DND-41 (cell line): ENCODE measurements around the gene FOCAD.
"Not testable (repeated sequence)": the region's sequence is repeated elsewhere in the genome, so short reads cannot be mapped to it uniquely, and the experiment has no call there.

Experiments used
- CTCF ChIP-seq: IDR thresholded peaks from 2 replicates; pipeline ENCODE4 v1.5.1; 2012; ENCODE audit warnings: borderline replicate concordance, low read length, moderate library complexity, mild to moderate bottlenecking; ENCODE audit not compliant: poor library complexity, severe bottlenecking; ENCODE audit errors: extremely low read depth
- EZH2 ChIP-seq: IDR thresholded peaks from 3 replicates; pipeline ENCODE4 v1.6.1; 2012; ENCODE audit warnings: borderline replicate concordance, low read depth, mild to moderate bottlenecking, moderate library complexity, low read length, inconsistent platforms; ENCODE audit not compliant: severe bottlenecking

- TF ChIP-seq CTCF, EZH2: not testable (repeated sequence)
Observed at GRCh38 chr9:20673537-20673936, 10.5 kb upstream of the FOCAD start.
